Keratinocyte (primary cell): Measurements from ENCODE around the gene SPINK9. TPM values are rescaled to one million over a fixed set of nuclear protein-coding genes. Genes with fewer than 3 reads are reported as not detected.
A peak's percentile ranks its signal among the peaks of the same experiment; 100 is the strongest.

ENCODE experiments used
- DNase-seq: peaks from one replicate; pipeline ENCODE4 v3.0.0-alpha.2; 2011; ENCODE audit warnings: low read depth, missing footprints, low spot score
- FAIRE-seq: peaks from 2 replicates; lab custom pipeline; 2011; peaks lifted over from hg19 to GRCh38; lab: Jason Lieb, UNC
- H2AFZ ChIP-seq: 2 replicates; pipeline ENCODE4 v1.6.0; 2012; ENCODE audit warnings: low read length, control low read depth, inconsistent platforms; ENCODE audit not compliant: control insufficient read depth
- H3K27ac ChIP-seq: 2 replicates; pipeline ENCODE4 v1.5.1; 2011; ENCODE audit warnings: low read length; ENCODE audit not compliant: control insufficient read depth, insufficient read depth
- H3K27me3 ChIP-seq: 3 replicates; pipeline ENCODE4 v1.6.0; 2011; ENCODE audit warnings: low read length; ENCODE audit not compliant: control insufficient read depth, insufficient read depth; ENCODE audit errors: extremely low read depth
- H3K36me3 ChIP-seq, 2 experiments: 2 replicates in 1 of 2; 3 replicates in 1 of 2; pipeline ENCODE4 v1.5.1; 2011; ENCODE audit warnings: low read length in 2 of 2, mild to moderate bottlenecking in 1 of 2; ENCODE audit not compliant: control insufficient read depth in 2 of 2, insufficient read depth in 2 of 2; ENCODE audit errors: extremely low read depth in 1 of 2
- H3K4me1 ChIP-seq: 3 replicates; pipeline ENCODE4 v1.5.1; 2011; ENCODE audit warnings: low read length; ENCODE audit not compliant: control insufficient read depth, insufficient read depth; ENCODE audit errors: extremely low read depth
- H3K4me2 ChIP-seq: 3 replicates; pipeline ENCODE4 v1.6.0; 2011; ENCODE audit warnings: low read depth, low read length; ENCODE audit not compliant: control insufficient read depth, insufficient read depth; ENCODE audit errors: extremely low read depth
- H3K4me3 ChIP-seq, 3 experiments: fragments of 200-600 bp in 1 of 3; sonication (generic) in 1 of 3; 2 replicates in 2 of 3; 3 replicates in 1 of 3; pipeline ENCODE4 v1.5.1; 2011 to 2016; ENCODE audit warnings: low read length in 3 of 3, mild to moderate bottlenecking in 3 of 3, control low read depth in 2 of 3, inconsistent platforms in 1 of 3, low read depth in 1 of 3, mixed read lengths in 1 of 3, mixed run types in 1 of 3, moderate library complexity in 1 of 3; ENCODE audit not compliant: control insufficient read depth in 2 of 3, insufficient read depth in 2 of 3; ENCODE audit errors: extremely low read depth in 1 of 3
- H3K79me2 ChIP-seq: 2 replicates; pipeline ENCODE4 v1.6.0; 2012; ENCODE audit warnings: low read length; ENCODE audit not compliant: control insufficient read depth, insufficient read depth
- H3K9ac ChIP-seq: 3 replicates; pipeline ENCODE4 v1.6.0; 2011; ENCODE audit warnings: low read length; ENCODE audit not compliant: control insufficient read depth, insufficient read depth; ENCODE audit errors: extremely low read depth
- H3K9me1 ChIP-seq: 3 replicates; pipeline ENCODE4 v1.6.0; 2011; ENCODE audit warnings: low read length; ENCODE audit not compliant: control insufficient read depth, insufficient read depth; ENCODE audit errors: extremely low read depth
- H3K9me3 ChIP-seq: 2 replicates; pipeline ENCODE4 v1.5.1; 2012; ENCODE audit warnings: low read depth, low read length; ENCODE audit not compliant: control insufficient read depth
- H4K20me1 ChIP-seq: 3 replicates; pipeline ENCODE4 v1.6.0; 2011; ENCODE audit warnings: low read length; ENCODE audit not compliant: control insufficient read depth, insufficient read depth; ENCODE audit errors: extremely low read depth
- EZH2 ChIP-seq: IDR thresholded peaks from one replicate; pipeline ENCODE4 v1.6.1; 2012; ENCODE audit warnings: inconsistent platforms, mild to moderate bottlenecking, low read length, moderate library complexity
- dilution Hi-C: fragments of 300-500 bp; cut with MboI; formaldehyde crosslinking; loops from one replicate; pipeline ENCODE4 v1.7.0; 2020; ENCODE audit warnings: low sequenced_read_pairs; ENCODE audit not compliant: extremely low pct_ligation_motif_present
- polyA minus RNA-seq, 3 experiments: library from RNA; depleted of rRNA, polyadenylated mRNA; stranded (reverse); fragments of >200 nt; gene quantifications; 1 replicate in 1 of 3; 2 replicates in 1 of 3; 3 replicates in 1 of 3; pipeline ENCODE4 v1.2.3, GENCODE V29; 2011
- polyA plus RNA-seq, 5 experiments: library from polyadenylated mRNA; depleted of rRNA in 3 of 5; stranded (reverse) in 3 of 5; stranded (forward) in 1 of 5; unstranded in 1 of 5; fragments of >200 nt; gene quantifications; 1 replicate in 1 of 5; 2 replicates in 3 of 5; 3 replicates in 1 of 5; pipeline versions ENCODE4 v1.2.1 to v1.2.3, GENCODE V29; 2011 to 2012; ENCODE audit warnings: missing spikeins in 2 of 5, low read depth in 1 of 5, low replicate concordance in 1 of 5
- TF ChIP-seq, protein P1 (sequence below), 3 experiments: IDR thresholded peaks in 1 of 3; conservative IDR thresholded peaks in 1 of 3; optimal IDR thresholded peaks in 1 of 3; 2 replicates in 2 of 3; 3 replicates in 1 of 3; pipeline versions ENCODE3 to v1.5.1; 2011; ENCODE audit warnings: low read length in 3 of 3, mild to moderate bottlenecking in 3 of 3, moderate library complexity in 2 of 3, control low read depth in 1 of 3, inconsistent platforms in 1 of 3; ENCODE audit not compliant: insufficient read depth in 2 of 3; ENCODE audit errors: extremely low read depth in 1 of 3

Gene SPINK9
- not detected in 3 replicates for polyA plus RNA-seq
- polyA plus RNA-seq (2011; ENCODE audit: low read depth) = not detected
- polyA plus RNA-seq (2011; cell fraction: cytosol; rRNA removed) = 0.19 TPM in 1 of 2 replicates, not detected in the other
- polyA plus RNA-seq (2011; cell fraction: nucleus; rRNA removed) = not detected in 2 replicates
- not detected in 2 replicates for polyA plus RNA-seq (2012; ENCODE audit: low replicate concordance)
- polyA minus RNA-seq = not detected in 3 replicates
- polyA minus RNA-seq (2011; cell fraction: cytosol; rRNA and poly(A)+ RNA removed) = not detected
- not detected in 2 replicates for polyA minus RNA-seq (2011; cell fraction: nucleus; rRNA and poly(A)+ RNA removed)

GRCh38 chr5:148335259-148335658, at the start of gene SPINK9:
SPINK9 (plus strand) TSS chr5:148335559; CDS start chr5:148335614, 55 bp downstream.
- H3K9me1 ChIP-seq = no peaks in the 10 kb centered on the region
- DNase-seq (no peak), FAIRE-seq (no peak)
- H3K9me3 ChIP-seq = no peaks in the 10 kb centered on the region
- no peak within 1 kb of the TSS for H3K27ac ChIP-seq
- H3K27me3 ChIP-seq = no peaks in the 10 kb centered on the region
- no peaks in the 10 kb centered on the region for H4K20me1 ChIP-seq
- H3K4me1 ChIP-seq = peaks cover 4% of the 10 kb centered on the region
- no peak within 1 kb of the TSS for H2AFZ ChIP-seq
- no peak within 1 kb of the TSS for H3K4me3 ChIP-seq
- H3K4me2 ChIP-seq = no peak within 1 kb of the TSS
- no peaks in the 10 kb centered on the region for H3K79me2 ChIP-seq
- dilution Hi-C loops = no loop called here
- no peaks in the 10 kb centered on the region for H3K36me3 ChIP-seq
- TF ChIP-seq, protein P1, sequence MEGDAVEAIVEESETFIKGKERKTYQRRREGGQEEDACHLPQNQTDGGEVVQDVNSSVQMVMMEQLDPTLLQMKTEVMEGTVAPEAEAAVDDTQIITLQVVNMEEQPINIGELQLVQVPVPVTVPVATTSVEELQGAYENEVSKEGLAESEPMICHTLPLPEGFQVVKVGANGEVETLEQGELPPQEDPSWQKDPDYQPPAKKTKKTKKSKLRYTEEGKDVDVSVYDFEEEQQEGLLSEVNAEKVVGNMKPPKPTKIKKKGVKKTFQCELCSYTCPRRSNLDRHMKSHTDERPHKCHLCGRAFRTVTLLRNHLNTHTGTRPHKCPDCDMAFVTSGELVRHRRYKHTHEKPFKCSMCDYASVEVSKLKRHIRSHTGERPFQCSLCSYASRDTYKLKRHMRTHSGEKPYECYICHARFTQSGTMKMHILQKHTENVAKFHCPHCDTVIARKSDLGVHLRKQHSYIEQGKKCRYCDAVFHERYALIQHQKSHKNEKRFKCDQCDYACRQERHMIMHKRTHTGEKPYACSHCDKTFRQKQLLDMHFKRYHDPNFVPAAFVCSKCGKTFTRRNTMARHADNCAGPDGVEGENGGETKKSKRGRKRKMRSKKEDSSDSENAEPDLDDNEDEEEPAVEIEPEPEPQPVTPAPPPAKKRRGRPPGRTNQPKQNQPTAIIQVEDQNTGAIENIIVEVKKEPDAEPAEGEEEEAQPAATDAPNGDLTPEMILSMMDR (optimal IDR thresholded peaks at IDR 0.05 in 1 of 3, IDR thresholded peaks at IDR 0.05 in 1 of 3, conservative IDR thresholded peaks at IDR 0.05 in 1 of 3; ENCODE audit: extremely low read depth in 1 of 3, insufficient read depth in 2 of 3, low read length in 3 of 3) = no peak
- TF ChIP-seq EZH2 = no peak
- no peak within 1 kb of the TSS for H3K9ac ChIP-seq

DNA sequence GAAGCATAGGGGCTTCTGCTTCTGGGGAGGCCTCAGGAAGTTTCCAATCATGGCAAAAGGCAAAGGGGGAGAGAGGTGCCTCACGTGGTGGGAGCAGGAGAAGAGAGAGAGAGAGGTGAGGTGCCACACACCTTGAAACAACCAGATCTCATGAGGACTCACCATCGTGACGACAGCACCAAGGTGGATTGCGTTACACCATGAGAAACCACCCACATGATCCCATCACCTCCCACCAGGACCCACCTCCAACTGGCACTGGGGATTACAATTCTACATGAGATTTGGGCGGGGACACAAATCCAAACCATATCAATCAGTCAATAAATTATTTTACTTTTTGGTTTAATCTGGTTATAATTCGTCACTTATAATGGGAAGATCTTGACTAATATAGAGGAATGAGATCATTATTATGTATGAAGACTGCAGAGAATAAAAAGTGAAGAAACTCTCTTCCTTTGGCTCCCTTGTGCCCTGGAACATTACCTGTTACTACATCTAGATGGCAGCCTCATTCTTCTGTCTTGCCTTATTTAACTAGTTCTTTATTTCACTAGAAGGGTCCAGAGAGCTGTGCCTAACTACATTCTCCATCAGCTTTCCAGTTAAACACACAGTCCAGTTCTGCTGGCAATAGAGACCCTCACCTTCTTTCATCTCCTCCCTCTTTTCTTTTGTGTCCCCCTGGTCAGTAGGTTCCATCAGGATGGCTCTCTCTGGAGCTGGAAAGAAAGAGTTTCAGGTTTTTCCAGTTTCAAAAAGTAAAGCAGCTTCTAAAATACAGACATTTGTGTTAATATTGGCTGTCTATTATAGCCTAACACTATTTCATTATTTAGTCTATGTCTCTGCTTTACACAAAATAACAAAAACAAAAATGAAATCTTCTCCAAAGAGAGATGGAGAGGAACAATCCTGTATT, 44.8 kb upstream of the SPINK9 start:
- DNase-seq = no peak
- TF ChIP-seq EZH2 = no peak
- TF ChIP-seq, protein P1 (optimal IDR thresholded peaks at IDR 0.05 in 1 of 3, IDR thresholded peaks at IDR 0.05 in 1 of 3, conservative IDR thresholded peaks at IDR 0.05 in 1 of 3; ENCODE audit: extremely low read depth in 1 of 3, insufficient read depth in 2 of 3, low read length in 3 of 3) = peak in 2 of 3 experiments; percentile 47 to 54

More for the DNA sequence above, 44.8 kb upstream of the SPINK9 start:
- FAIRE-seq = no peak
- no peak overlapping the region for H3K27ac ChIP-seq
- no peak overlapping the region for H3K4me2 ChIP-seq
- H2AFZ ChIP-seq = no peak overlapping the region
- H3K79me2 ChIP-seq = no peaks in the 10 kb centered on the region
- no peaks in the 10 kb centered on the region for H3K4me1 ChIP-seq
- no peaks in the 10 kb centered on the region for H4K20me1 ChIP-seq
- no peaks in the 10 kb centered on the region for H3K9me1 ChIP-seq
- no peaks in the 10 kb centered on the region for H3K27me3 ChIP-seq
- H3K9me3 ChIP-seq = no peaks in the 10 kb centered on the region
- H3K9ac ChIP-seq = no peak overlapping the region
- H3K4me3 ChIP-seq = no peak overlapping the region
- no peaks in the 10 kb centered on the region for H3K36me3 ChIP-seq
- dilution Hi-C loops = no loop called here
